GM12892 (cell line): Measurements from ENCODE around the gene PPP1R13B.

Source experiments
- POLR2A ChIP-seq: IDR thresholded peaks from 2 replicates; pipeline ENCODE4 v1.6.1; 2011; ENCODE audit warnings: low read depth, low read length, control low read depth
- POLR2AphosphoS5 ChIP-seq: IDR thresholded peaks from 2 replicates; pipeline ENCODE4 v1.6.1; 2011; ENCODE audit warnings: low read depth, low read length, control low read depth
- TAF1 ChIP-seq: IDR thresholded peaks from 2 replicates; pipeline ENCODE4 v1.6.1; 2011; ENCODE audit warnings: low read depth, mild to moderate bottlenecking, control low read depth, low read length, borderline replicate concordance

GRCh38 chr14:103815253-103815652 lies 32.1 kb downstream of the PPP1R13B start:
- no peak for TF ChIP-seq POLR2A
- TF ChIP-seq POLR2AphosphoS5 = no peak
- TF ChIP-seq TAF1 = no peak
